Progenitor cell of endocrine pancreas (in vitro differentiated cells): ENCODE results near the gene ENAH. TPM values are rescaled to one million over a fixed set of nuclear protein-coding genes. Genes with fewer than 3 reads are reported as not detected.

ENCODE experiments used
- DNase-seq: peaks from one replicate; pipeline ENCODE4 v3.0.0; 2021; ENCODE audit warnings: low spot score; ENCODE audit not compliant: unreplicated experiment
- H3K27ac Mint-ChIP-seq: 2 replicates; pipeline ENCODE4 v1.8.0; 2021; ENCODE audit warnings: mild to moderate bottlenecking, moderate library complexity, mixed read lengths
- H3K27me3 Mint-ChIP-seq: 2 replicates; pipeline ENCODE4 v1.8.0; 2021; ENCODE audit warnings: mixed read lengths
- H3K36me3 Mint-ChIP-seq: 2 replicates; pipeline ENCODE4 v1.8.0; 2022; ENCODE audit warnings: mixed read lengths; ENCODE audit not compliant: insufficient read depth
- H3K4me1 Mint-ChIP-seq: 2 replicates; pipeline ENCODE4 v1.8.0; 2021; ENCODE audit warnings: low read depth, mixed read lengths
- H3K4me3 Mint-ChIP-seq: 2 replicates; pipeline ENCODE4 v1.8.0; 2021; ENCODE audit warnings: low read depth, mild to moderate bottlenecking, moderate library complexity, mixed read lengths
- H3K9me3 Mint-ChIP-seq: 2 replicates; pipeline ENCODE4 v1.8.0; 2021; ENCODE audit warnings: low read depth, mixed read lengths
- CTCF ChIP-seq: fragments of 200-600 bp; sonication (generic); IDR thresholded peaks from one replicate; pipeline ENCODE4 v1.5.0; 2021; ENCODE audit warnings: antibody characterized with exemption, mild to moderate bottlenecking; ENCODE audit not compliant: unreplicated experiment
- total RNA-seq: library from RNA; stranded (reverse); gene quantifications from 2 replicates; pipeline ENCODE4 v1.2.1, GENCODE V29; 2021

ENAH gene
- total RNA-seq, 1 donor from 2014 or later = 217 TPM

- Mint-ChIP-seq H3K36me3 (peaks cover 16% of the 10 kb centered on the region), H3K27ac (no peak overlapping the region), H3K27me3 (no peaks in the 10 kb centered on the region), H3K4me3 (no peak overlapping the region), H3K4me1 (peaks cover 23% of the 10 kb centered on the region), H3K9me3 (peaks cover 14% of the 10 kb centered on the region)
- no peak for DNase-seq
- no peak for TF ChIP-seq CTCF
Measured at GRCh38 chr1:225598847-225599246, 54.1 kb downstream of the ENAH start.

- TF ChIP-seq CTCF = no peak
- peaks cover 14% of the 10 kb centered on the region for H3K9me3 Mint-ChIP-seq
- H3K27ac Mint-ChIP-seq = peak overlapping the region; percentile 60
- H3K4me1 Mint-ChIP-seq = peaks cover 19% of the 10 kb centered on the region
- no peaks in the 10 kb centered on the region for H3K27me3 Mint-ChIP-seq
- no peak for DNase-seq
- no peak overlapping the region for H3K4me3 Mint-ChIP-seq
- H3K36me3 Mint-ChIP-seq = peaks cover 17% of the 10 kb centered on the region
Measured at GRCh38 chr1:225597926-225598575, 54.9 kb downstream of the ENAH start.

GRCh38 chr1:225596736-225597135 lies 56.2 kb downstream of the ENAH start:
- no peak overlapping the region for H3K27ac Mint-ChIP-seq
- peaks cover 19% of the 10 kb centered on the region for H3K36me3 Mint-ChIP-seq
- H3K27me3 Mint-ChIP-seq = no peaks in the 10 kb centered on the region
- no peak for TF ChIP-seq CTCF
- no peak for DNase-seq
- no peak overlapping the region for H3K4me3 Mint-ChIP-seq
- H3K4me1 Mint-ChIP-seq = peaks cover 11% of the 10 kb centered on the region
- peaks cover 9% of the 10 kb centered on the region for H3K9me3 Mint-ChIP-seq

GRCh38 chr1:225595974-225596551 lies 56.9 kb downstream of the ENAH start:
- Mint-ChIP-seq H3K36me3 (peaks cover 19% of the 10 kb centered on the region), H3K27ac (no peak overlapping the region), H3K4me1 (peaks cover 11% of the 10 kb centered on the region), H3K27me3 (no peaks in the 10 kb centered on the region), H3K9me3 (peaks cover 8% of the 10 kb centered on the region), H3K4me3 (no peak overlapping the region)
- no peak for DNase-seq
- no peak for TF ChIP-seq CTCF

DNA sequence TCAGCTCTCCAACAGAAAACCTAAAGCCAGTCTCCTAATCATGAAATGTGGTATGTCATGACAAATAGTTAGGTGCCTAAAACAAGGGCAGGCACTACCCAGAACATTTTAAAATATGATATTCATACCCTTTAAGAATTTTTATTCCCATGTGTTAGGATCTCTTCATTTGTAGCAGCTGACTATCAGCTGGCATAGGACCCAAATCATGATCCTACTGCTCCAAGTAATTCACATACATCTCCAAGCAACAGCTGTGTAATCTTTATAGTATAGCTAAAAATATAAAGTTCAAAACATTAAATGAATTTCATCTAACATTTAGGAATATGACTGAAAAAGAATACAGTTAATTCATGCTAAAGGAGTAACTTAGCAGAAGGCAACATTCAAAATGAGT lies 57.5 kb downstream of the ENAH start:
- H3K27ac Mint-ChIP-seq = no peak overlapping the region
- H3K4me1 Mint-ChIP-seq = peaks cover 12% of the 10 kb centered on the region
- H3K27me3 Mint-ChIP-seq = no peaks in the 10 kb centered on the region
- no peak for DNase-seq
- peaks cover 16% of the 10 kb centered on the region for H3K36me3 Mint-ChIP-seq
- H3K9me3 Mint-ChIP-seq = peaks cover 8% of the 10 kb centered on the region
- no peak for TF ChIP-seq CTCF
- no peak overlapping the region for H3K4me3 Mint-ChIP-seq
